GM10248 (cell line): ENCODE measurements around the gene C1orf56.

ENCODE experiments used
- CTCF ChIA-PET: fragments of 300-600 bp; sonication (Branson Sonifier 250); formaldehyde crosslinking; extraction: SDS; loops from one replicate; lab custom pipeline; 2021; ENCODE audit warnings: antibody characterized with exemption; lab: Yijun Ruan, JAX
- POLR2A ChIA-PET: fragments of 350-650 bp; sonication (Branson Sonifier 250); formaldehyde crosslinking; extraction: SDS; loops from one replicate; lab custom pipeline; 2020; ENCODE audit warnings: antibody characterized with exemption; lab: Yijun Ruan, JAX
- DNase-seq: peaks from one replicate; pipeline ENCODE4 v3.0.0; 2012; ENCODE audit errors: extremely low spot score
- CTCF ChIP-seq: IDR thresholded peaks from 2 replicates; pipeline ENCODE4 v1.5.1; 2012; ENCODE audit warnings: mild to moderate bottlenecking, low read depth; ENCODE audit errors: extremely low read depth, missing control alignments, control extremely low read depth

C1orf56 gene

GRCh38 chr1:151036356-151036755 lies 11.2 kb upstream of the C1orf56 start, which contains the start of gene BNIPL:
Gene BNIPL (plus strand): TSS chr1:151036586. CDS start chr1:151036726, 140 bp downstream.
- ChIA-PET CTCF (interaction anchor here (0.8 to 2.0 kb wide), 3 partner anchors 12 to 63 kb away, joined by 3 to 11 read pairs (median 5); no protein-coding TSS in a partner anchor), POLR2A (interaction anchor here (0.5 kb wide), 1 partner anchor 13 kb away, joined by 6 read pairs; no protein-coding TSS in a partner anchor)
- TF ChIP-seq CTCF = no peak
- no peak for DNase-seq

GRCh38 chr1:151037032-151037431 lies 10.5 kb upstream of the C1orf56 start:
- ChIA-PET POLR2A (interaction anchor here (0.5 kb wide), 1 partner anchor 12 kb away, joined by 6 read pairs; no protein-coding TSS in a partner anchor), CTCF (interaction anchor here (0.8 to 2.0 kb wide), 3 partner anchors 12 to 63 kb away, joined by 3 to 11 read pairs (median 5); no protein-coding TSS in a partner anchor)
- TF ChIP-seq CTCF = no peak
- no peak for DNase-seq

- CTCF ChIA-PET = interaction anchor here (1.5 to 1.6 kb wide), 3 partner anchors 12 to 20 kb away, joined by 3 to 5 read pairs (median 5); partner anchors contain the start of gene CDC42SE1
- TF ChIP-seq CTCF = no peak
- no peak for DNase-seq
- POLR2A ChIA-PET = no interaction called here
Measured at GRCh38 chr1:151039521-151039920, 8.0 kb upstream of the C1orf56 start.

GRCh38 chr1:151043163-151043562 lies 4.4 kb upstream of the C1orf56 start:
- DNase-seq = no peak
- TF ChIP-seq CTCF = no peak
- ChIA-PET CTCF (interaction anchor here (0.8 to 2.1 kb wide), 9 partner anchors 10 to 57 kb away, joined by 3 to 12 read pairs (median 4); partner anchors contain the start of gene CDC42SE1), POLR2A (interaction anchor here (0.7 to 1.6 kb wide), 3 partner anchors 10 to 102 kb away, joined by 3 to 5 read pairs (median 4); partner anchors contain the start of gene CDC42SE1)

- peak; percentile 78 for DNase-seq
- TF ChIP-seq CTCF = peak; percentile 49
- ChIA-PET POLR2A (interaction anchor here (0.6 to 1.6 kb wide), 3 partner anchors 9 to 11 kb away, joined by 3 to 4 read pairs (median 3); no protein-coding TSS in a partner anchor), CTCF (interaction anchor here (0.7 to 6.8 kb wide), 12 partner anchors 11 to 52 kb away, joined by 3 to 69 read pairs (median 3); partner anchors contain the start of genes CDC42SE1, GABPB2, MINDY1 and MLLT11)
Measured at GRCh38 chr1:151047925-151048644, 534 bp downstream of the C1orf56 start.

GRCh38 chr1:151048645-151049032 lies 1.1 kb downstream of the C1orf56 start:
- POLR2A ChIA-PET = interaction anchor here (0.6 kb wide), 1 partner anchor 9 kb away, joined by 3 read pairs; no protein-coding TSS in a partner anchor
- TF ChIP-seq CTCF = no peak
- CTCF ChIA-PET = interaction anchor here (0.9 to 6.8 kb wide), 5 partner anchors 10 to 42 kb away, joined by 3 to 69 read pairs (median 5); partner anchors contain the start of genes CDC42SE1, GABPB2, MINDY1 and MLLT11
- DNase-seq = no peak
